HG03575 (cell line): ENCODE results near the gene STX12.
"Not testable (repeated sequence)": the region's sequence is repeated elsewhere in the genome, so short reads cannot be mapped to it uniquely, and the experiment has no call there.

Experiments
- ATAC-seq: cut with Tn5 transposase; IDR thresholded peaks from one replicate; pipeline ENCODE4 v1.9.1; 2021; ENCODE audit not compliant: unreplicated experiment, insufficient number of reproducible peaks, low FRiP score; ENCODE audit errors: extremely low read depth

Gene STX12

DNA sequence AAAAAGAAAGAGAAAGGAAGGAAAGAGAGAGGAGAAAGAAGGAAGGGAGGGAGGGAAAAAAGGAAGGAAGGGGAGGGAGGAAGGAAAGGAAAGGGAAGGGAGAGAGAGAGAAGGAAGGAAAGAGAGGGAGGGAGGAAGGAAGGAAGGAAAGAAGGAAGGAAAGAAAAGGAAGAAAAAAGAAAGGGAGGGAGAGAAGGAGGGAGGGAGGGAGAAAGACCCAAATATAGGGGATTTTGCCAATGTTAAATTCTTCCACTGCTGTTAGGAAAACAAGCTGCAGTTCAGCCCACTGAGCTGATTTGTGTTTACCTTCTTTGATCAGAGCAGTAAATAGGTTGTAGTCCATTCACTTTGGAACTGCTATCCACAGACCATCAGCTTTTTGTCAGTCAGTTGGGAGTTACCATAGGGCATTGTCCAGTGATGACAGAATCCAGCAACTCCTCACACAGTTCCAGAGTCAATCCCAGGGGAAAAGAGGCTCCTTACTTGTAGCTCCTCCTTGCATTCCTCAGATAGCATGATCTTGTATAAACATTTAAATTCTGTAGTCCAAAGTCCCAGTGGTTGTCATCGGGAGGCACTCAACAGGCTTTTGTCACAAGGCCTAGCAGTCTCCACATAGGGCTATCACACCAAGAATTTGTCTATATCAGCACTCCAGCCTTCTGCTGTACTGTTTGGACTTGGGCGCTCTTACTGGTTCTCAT is 44.1 kb downstream of the STX12 start:
- no peak for ATAC-seq

DNA sequence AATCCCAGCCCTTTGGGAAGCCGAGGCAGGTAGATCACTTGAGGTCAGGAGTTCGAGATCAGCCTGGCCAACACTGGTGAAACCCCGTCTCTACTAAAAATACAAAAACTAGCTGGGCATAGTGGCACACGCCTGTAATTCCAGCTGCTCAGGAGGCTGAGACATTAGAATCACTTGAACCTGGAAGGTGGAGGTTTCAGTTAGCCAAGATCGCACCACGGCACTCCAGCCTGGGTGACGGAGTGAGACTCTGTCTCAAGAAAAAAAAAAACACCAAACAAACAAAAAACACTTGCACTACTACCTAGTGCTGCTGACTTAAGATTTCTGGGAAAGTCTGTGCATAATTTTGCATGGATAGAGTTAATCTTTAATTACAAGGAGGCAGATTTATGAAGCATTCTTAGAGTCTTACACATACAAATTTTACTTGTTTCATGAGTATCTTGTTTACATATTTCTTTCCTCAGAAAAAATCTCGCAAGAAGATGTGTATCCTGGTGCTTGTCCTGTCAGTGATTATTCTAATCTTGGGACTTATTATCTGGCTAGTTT is 48.8 kb downstream of the STX12 start:
- ATAC-seq = no peak

DNA sequence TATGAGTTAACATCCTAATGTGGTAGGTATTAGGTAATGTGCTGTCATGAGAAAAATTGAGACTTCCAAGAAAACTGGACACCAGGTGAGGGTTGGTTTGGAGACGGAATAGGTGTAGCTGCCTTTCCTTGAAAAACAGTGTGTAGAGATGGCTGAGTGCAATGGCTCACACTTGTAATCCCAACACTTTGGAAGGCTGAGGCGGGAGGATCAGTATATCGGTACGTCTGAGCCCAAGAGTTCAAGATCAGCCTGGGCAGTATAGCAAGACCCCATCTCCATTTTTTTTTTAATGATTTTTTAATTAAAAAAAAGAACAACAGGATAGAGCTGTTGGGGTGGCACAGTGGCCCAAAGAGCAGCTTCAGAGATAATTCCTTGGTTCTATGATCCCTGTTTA is 50.8 kb downstream of the STX12 start:
- no peak for ATAC-seq

DNA sequence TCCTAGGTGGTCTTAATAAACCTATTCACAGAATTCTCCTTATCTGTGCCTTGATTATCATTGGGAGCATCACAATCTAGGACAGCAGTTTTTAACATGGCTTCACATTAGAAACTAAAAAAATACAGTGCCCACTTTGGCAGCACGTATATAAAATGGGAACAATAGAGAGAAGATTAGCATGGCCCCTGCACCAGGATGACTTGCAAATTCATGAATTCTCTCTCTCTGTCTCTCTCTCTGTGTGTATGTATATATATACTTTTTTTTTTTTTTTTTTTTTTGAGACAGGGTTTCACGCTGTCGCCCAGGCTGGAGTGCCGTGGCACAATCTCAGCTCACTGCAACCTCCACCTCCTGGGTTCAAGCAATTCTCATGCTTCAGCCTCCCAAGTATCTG is 51.4 kb downstream of the STX12 start:
- ATAC-seq = no peak

DNA sequence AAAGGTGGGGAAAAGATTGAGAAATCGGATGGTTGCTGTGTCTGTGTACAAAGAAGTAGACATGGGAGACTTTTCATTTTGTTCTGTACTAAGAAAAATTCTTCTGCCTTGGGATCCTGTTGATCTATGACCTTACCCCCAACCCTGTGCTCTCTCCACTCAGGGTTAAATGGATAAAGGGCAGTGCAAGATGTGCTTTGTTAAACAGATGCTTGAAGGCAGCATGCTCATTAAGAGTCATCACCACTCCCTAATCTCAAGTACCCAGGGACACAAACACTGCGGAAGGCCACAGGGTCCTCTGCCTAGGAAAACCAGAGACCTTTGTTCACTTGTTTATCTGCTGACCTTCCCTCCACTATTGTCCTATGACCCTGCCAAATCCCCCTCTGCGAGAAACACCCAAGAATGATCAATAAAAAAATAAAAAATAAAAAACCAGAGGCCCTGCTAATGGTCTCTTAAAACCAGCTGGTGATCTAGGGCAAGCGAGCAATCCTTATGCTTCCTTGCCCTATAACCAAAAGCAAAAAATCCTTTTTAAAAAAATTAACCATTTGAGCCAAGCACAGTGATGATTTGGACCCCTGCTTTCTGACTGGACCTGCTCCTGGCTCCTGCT is 56.4 kb downstream of the STX12 start:
- ATAC-seq = not testable (repeated sequence)

DNA sequence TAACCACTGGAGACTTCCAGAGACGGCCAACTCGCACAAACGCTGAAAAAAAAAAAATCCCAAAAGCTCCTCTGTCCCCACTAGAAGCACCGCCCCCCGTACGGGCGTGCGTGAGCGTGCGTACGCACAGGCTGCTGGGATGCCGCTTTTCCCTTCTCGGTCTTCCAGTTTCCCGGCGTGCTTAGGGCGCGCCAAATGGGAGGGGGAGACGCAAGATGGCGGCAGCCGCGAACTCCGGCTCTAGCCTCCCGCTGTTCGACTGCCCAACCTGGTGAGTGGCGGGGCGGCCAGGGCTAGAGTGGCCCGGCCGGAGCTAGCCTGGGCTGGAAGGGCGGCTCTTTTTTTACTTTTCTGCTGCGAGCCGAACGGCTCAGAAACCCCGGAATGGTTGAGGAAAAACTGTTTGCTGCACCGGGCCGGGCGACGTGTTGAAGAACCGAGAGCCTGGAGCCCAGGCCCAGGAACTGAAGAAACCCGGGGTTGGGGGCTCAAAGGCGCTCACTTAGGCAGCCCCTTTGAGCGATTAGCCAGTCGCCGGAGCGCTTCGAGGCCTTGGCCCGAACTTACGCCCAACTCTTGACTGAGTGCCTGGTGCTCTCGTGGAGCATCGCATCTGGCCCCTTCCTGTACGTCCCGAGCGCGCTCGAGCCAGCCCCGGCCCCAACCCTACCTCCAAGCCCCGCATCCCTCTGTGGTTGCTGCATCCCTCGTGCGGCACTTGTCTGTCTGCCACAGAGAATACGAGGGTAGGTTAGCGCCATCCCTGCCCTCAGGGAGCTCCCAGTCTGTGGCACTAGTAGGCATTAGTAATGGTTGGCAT is 57.8 kb downstream of the STX12 start, which contains the start of gene PPP1R8:
TSS of gene PPP1R8 (plus strand) at position 162 of the 820 bp plus-strand sequence. CDS start at position 216, 54 bp downstream.
- ATAC-seq = no peak

DNA sequence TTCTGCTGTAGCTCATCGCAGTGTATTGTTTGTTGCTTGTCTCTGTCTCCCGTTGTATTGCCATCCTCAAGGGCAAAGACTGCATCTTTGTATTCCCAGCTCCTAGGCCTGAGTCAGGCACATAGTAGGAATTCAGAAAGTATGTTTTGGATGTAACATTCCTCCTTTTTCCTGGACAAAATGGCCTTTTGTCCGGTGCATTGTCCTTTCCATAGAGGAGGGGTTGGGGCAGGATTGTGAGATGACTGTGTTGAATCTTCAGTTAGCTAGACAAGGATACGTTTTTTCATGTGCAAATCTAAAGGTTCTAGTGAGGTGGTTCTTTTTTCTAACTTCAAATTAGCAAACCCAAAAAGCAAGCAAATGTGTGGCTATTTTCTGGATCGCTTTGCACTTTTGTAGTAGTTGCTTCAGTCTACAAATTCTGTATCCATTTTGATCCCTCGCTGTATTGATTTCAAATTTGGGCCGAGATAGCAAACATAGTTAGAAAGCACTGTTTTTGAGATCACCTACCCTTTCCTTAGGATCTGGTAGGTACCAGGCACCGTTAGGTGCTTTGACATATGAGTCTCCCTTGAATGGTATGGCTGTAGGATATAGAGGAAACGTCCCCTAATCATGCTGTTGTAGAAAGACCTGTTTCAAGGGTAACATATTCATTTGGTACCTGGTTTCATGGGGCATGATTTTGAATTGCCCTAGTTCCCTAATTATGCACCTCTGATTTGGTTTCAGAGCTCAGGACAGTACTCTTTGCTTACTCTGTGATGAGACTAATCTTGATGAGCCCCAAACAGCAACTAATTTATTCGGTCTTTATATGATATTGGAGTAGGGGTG is 58.8 kb downstream of the STX12 start:
- ATAC-seq = no peak

DNA sequence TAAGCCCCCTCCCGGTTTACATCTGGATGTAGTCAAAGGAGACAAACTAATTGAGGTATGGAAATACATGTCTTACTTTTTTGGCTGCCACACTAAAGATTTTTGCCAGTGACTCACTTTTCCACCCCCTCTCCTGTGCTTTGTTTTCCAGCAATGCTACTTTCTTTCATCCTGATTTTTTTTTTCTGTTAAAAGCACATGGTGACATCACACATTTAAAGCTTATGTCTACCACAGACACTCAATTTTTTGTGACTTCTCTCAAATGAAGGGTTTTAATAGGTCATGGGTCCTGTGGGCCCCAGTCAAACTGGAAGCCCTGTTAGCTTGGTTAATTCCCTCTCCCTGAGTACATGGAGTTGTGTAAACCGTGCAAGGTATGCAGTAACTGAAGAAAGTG is 59.7 kb downstream of the STX12 start:
- no peak for ATAC-seq

DNA sequence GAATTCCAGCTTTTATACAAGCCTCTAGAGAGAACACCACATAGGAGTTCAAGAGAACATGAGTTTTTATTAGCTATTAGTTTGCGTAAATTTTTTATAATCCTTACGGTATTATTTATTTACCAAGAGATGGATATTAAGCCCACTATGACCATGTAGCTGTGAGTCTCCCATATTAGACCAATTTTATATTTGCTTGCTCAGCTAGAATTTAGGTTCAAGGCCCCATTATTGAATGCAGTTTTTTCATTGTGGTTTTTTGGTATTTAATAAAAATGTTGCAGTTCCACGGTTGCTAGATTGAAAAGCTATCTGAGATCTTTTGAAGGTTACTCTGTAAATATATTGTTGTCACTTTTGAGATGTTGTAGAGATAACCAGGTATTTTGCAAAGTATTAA is 60.5 kb downstream of the STX12 start:
- ATAC-seq = no peak

DNA sequence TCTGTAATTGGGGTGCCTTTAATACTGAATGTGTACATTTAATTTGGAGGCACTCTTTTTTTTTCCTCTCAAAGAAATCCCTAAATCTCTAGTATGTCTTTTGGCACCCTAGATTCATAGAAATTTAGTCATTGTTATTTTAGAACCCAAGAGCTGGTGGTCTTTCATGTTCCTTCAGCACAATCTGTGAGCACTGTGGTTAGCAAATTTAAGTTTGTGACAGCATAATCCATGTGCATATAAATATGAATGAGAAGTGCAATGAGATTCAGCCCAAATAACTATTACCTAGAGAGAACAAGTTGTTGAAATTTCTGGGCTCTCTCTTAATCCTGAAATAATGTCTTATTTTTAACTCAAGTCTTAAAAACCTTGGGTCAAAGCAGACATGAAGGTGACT is 62.0 kb downstream of the STX12 start:
- ATAC-seq = no peak

DNA sequence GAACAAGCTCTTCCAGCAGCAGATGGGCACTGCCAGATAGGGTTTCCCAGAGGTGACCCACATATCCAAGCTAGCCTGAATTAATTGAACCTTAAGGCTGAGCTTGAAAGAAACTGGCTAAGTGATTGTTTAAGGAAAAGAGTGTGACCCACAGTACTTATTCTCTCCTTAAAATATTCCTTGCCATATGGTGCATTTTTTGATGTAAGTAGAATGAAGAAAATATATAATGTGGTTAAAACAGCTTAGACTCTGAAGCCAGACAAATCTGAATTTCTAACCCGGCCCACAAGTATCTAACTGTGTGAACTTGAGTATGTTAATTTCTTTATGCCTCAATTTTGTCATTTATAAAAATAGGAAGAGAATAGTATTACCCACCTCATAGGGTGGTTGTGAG is 62.5 kb downstream of the STX12 start:
- ATAC-seq = no peak

DNA sequence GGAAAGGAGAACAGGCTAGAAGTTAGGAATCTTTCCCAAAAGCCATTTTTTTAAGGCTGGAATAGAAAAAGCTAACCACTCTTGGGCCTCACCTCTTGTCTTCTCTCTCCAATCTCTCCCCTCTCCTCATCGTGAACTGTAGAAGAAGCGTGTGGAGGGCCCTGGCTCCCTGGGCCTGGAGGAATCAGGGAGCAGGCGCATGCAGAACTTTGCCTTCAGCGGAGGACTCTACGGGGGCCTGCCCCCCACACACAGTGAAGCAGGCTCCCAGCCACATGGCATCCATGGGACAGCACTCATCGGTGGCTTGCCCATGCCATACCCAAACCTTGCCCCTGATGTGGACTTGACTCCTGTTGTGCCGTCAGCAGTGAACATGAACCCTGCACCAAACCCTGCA is 76.9 kb downstream of the STX12 start:
- ATAC-seq = no peak

DNA sequence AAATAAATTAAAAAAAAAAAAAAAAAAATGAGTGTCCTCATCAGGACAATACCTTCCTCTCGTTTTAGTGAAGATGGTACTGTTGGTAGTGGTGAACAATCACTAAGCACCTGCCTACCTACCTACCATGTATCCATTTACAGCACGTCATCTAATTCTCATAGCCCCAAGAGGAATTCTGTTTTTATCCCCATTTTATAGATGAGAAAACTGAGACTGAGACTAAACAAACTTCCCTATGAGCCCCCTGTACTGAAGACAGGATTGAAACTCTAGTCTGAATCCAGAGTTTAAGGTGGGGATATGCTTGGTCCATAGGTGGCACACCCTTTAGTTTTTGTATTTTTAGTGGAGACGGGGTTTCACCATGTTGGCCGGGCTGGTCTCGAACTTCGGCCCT is 82.1 kb downstream of the STX12 start:
- ATAC-seq = no peak

DNA sequence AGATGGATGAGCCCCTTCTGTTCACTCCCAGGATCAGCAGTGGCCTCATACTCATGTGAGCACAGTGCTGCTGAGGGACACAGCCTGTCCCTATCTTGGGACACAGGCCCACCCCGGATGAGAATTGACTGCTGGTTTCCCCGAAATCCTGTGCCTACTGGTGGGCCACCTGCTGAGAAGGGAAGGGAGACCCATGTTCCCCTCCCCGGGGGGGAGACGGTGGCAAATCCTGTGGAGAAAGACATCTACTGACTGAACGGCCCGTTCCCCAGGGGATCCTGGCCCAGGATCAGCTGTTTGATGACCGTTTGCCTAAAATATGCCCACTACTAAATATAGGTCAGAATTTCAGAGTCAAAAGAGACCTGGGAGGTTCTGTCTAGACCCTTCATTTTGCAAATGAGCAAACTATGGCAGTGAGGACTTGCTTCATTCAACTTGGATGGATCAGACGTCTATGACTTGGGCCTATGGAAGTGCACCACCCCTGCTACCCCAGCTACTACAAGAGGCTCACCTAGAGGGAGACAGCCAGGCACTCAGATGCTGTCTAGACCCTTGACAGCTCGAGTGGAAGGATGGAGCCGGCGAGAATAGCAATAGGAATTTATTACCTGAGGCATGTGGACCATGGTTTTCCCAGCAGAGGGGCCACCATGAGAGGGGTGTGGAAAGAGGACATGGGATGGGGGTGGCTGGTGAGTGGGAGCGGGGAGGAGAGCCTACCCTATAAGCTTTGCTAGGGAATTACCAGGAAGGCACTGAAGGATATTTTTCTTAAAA is 83.7 kb downstream of the STX12 start:
- ATAC-seq = no peak

DNA sequence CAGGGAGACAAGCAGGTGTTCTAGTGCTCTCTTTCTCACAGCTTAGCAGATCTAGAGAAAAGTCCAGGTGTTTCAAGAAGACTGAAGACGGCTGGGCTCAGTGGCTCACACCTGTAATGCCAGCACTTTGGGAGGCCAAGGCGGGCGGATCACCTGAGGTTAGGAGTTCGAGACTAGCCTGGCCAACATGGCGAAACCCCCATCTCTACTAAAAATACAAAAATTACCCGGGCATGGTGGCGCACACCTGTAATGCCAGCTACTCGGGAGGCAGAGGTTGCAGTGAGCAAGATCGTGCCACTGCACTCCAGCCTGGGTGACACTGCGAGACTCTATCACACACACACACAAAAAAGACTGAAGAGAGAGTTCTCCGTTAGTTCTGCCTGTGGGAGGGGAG is 84.5 kb downstream of the STX12 start:
- ATAC-seq = not testable (repeated sequence)

DNA sequence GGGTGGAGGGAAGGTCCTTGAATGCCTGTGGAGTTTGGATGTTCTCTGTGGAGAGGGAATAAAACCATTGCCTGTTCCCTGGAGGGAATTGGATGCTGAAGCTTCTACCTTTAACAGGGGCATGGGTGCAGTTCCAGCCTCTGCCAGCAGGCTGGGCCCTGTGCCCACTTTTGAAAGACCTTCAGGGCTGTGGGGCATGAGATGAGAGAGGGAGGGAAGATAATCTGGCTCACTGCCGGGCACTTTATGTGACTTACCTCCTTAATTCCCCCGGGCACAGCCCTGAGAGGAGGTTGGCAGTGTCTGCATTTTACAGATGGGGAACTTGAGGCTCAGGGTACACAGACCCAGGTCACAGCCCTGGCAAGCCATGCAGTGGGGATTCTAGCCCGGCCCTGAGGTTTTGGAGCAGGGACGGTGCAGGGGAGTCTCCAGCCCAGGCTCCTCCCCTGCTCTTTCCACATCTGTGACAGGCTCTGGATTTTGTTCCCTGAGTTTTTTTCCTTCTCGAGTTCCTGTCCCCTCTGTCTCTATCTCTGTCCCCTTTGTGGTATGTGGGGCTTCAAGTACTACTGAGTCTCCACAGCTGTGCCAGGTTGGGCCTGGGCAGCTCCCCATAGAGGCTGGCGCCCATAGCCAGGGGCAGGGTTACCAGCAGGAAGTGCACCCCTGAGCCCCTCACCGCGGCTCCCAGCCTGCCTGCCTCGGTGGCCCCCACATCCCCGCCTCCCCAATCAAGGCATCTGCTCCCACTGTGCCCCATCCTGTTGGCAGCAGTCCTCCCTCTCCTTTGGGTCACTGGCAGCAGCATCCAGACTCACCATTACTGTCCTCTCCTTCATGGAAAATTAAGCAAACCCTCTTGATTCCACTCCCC is 85.3 kb downstream of the STX12 start:
- no peak for ATAC-seq

DNA sequence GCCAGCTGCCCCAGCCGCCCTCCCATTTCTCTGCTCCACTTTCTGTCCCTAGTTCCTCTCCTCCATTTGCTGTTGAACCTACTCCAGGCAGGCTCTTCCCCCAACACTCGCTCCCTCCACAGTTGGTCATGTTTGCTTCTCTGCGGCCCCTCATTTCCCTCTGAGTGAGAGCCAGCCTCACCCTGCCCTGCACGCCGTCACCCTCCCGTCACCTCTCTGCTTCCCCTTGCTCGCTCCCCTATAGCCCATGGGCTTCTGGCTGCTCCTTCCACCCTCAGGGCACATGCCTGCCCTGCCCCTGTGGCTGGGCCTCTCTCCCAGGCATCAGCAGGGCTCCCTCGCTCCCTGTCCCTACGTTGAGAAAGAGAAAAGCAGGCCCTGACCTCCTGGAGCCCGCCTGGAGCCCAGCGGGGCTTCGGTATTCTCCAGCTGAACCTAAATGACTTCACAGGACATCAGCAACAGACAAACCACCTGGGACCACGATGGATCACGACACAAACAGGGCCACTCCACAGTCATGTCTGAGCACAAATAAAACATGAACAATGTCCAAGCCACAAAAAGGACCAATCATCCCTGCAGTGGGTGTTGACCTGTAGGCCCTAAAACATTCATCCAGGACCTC is 86.0 kb downstream of the STX12 start:
- no peak for ATAC-seq
